Neural cell (in vitro differentiated cells): Measurements from ENCODE around the gene GLRA2.

Experiments used
- EZH2 ChIP-seq: fragments of 200-600, 300-800 bp; shearing (Covaris generic), sonication (generic); IDR thresholded peaks from 2 replicates; pipeline ENCODE4 v1.6.1; 2014; ENCODE audit warnings: antibody characterized with exemption, low read length, borderline replicate concordance, mild to moderate bottlenecking; ENCODE audit not compliant: insufficient read depth, poor library complexity, severe bottlenecking
- TF ChIP-seq, protein P1 (sequence below): fragments of 450-650 bp; IDR thresholded peaks from 2 replicates; pipeline ENCODE4 v1.5.1; 2014; ENCODE audit warnings: antibody characterized with exemption, mild to moderate bottlenecking, moderate library complexity; ENCODE audit not compliant: poor library complexity, severe bottlenecking

DNA sequence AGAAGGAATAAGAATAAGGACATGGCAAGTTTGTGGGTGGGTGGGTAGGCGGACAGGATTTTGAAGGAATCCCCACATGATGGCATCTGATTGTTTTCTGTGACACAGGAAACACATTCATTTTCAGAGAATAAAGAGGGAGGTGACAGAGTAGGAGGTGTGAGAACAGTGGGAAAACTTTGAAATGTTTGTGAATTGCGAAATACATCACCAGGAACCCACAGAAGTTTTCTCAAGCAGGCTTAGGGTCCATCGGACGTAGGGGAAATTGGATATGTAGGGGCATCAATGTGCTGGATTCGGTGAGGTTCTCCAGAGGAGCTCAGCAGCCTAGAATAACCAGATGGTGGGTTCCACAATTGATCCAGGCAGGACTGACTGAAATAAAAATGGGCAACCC is 171.6 kb downstream of the GLRA2 start:
- no peak for TF ChIP-seq EZH2
- TF ChIP-seq, protein P1, sequence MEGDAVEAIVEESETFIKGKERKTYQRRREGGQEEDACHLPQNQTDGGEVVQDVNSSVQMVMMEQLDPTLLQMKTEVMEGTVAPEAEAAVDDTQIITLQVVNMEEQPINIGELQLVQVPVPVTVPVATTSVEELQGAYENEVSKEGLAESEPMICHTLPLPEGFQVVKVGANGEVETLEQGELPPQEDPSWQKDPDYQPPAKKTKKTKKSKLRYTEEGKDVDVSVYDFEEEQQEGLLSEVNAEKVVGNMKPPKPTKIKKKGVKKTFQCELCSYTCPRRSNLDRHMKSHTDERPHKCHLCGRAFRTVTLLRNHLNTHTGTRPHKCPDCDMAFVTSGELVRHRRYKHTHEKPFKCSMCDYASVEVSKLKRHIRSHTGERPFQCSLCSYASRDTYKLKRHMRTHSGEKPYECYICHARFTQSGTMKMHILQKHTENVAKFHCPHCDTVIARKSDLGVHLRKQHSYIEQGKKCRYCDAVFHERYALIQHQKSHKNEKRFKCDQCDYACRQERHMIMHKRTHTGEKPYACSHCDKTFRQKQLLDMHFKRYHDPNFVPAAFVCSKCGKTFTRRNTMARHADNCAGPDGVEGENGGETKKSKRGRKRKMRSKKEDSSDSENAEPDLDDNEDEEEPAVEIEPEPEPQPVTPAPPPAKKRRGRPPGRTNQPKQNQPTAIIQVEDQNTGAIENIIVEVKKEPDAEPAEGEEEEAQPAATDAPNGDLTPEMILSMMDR = no peak
